ENCODE measurements around the gene KRTAP2-1. TPM values are rescaled to one million over a fixed set of nuclear protein-coding genes. Genes with fewer than 3 reads are reported as not detected.

The KRTAP2-1 gene
- total RNA-seq, 1 experiment from 2014 or later, result not detected

- no peaks in the 10 kb centered on the region for H3K9me3 ChIP-seq (ENCODE audit: control insufficient read depth in 1 of 2, insufficient read depth in 1 of 2, low read depth in 1 of 2, low read length in 2 of 2)
- peak overlapping the region; percentile 67; the same call in 1 of the 2 replicates for H3K27ac ChIP-seq (ENCODE audit: low read depth, low read length)
Measured at GRCh38 chr17:41082626-41083025, 35.5 kb upstream of the KRTAP2-1 start.

More at GRCh38 chr17:41082626-41083025, 35.5 kb upstream of the KRTAP2-1 start:
- no peak for TF ChIP-seq CBX3 (IDR thresholded peaks at IDR 0.05; ENCODE audit: low read depth)
- TF ChIP-seq SIN3A (IDR thresholded peaks at IDR 0.05; ENCODE audit: low read depth), result no peak
- no peak for TF ChIP-seq SRF (IDR thresholded peaks at IDR 0.05; ENCODE audit: low read depth)
- no peak for TF ChIP-seq REST (IDR thresholded peaks at IDR 0.05; ENCODE audit: low read depth)
- no peak for TF ChIP-seq ZNF274 (IDR thresholded peaks at IDR 0.05; ENCODE audit: low read depth, low read length)
- TF ChIP-seq CTCF (IDR thresholded peaks at IDR 0.05 in 2 of 3, conservative IDR thresholded peaks at IDR 0.05 in 1 of 3; ENCODE audit: borderline replicate concordance in 1 of 3, insufficient read depth in 1 of 3, low read depth in 2 of 3, low read length in 2 of 3), result no peak
- no peak for TF ChIP-seq ZFX (IDR thresholded peaks at IDR 0.05)
- TF ChIP-seq EZH2 (IDR thresholded peaks at IDR 0.05), result no peak
- TF ChIP-seq POLR2AphosphoS5 (IDR thresholded peaks at IDR 0.05; ENCODE audit: low read depth, low read length), result no peak
- TF ChIP-seq ELF1 (IDR thresholded peaks at IDR 0.05; ENCODE audit: borderline replicate concordance, low read depth), result no peak
- no peak for TF ChIP-seq SP1 (IDR thresholded peaks at IDR 0.05; ENCODE audit: low read depth)
- TF ChIP-seq EGR1 (IDR thresholded peaks at IDR 0.05; ENCODE audit: low read depth), result no peak
- TF ChIP-seq MAX (IDR thresholded peaks at IDR 0.05), result no peak
- peak overlapping the region in 1 of 2 experiments; percentile 14; a peak in 1 of 4 replicates for H3K4me3 ChIP-seq (replicated peaks in 1 of 2; ENCODE audit: low read depth in 1 of 2, low read length in 2 of 2)
- peaks cover 20 to 57% of the 10 kb centered on the region in 2 experiments for H3K4me1 ChIP-seq (ENCODE audit: control insufficient read depth in 1 of 2, insufficient read depth in 2 of 2, low read length in 2 of 2)
- DNase-seq (ENCODE audit: low read depth, low spot score) (no peak), ATAC-seq (no peak)
- H3K79me2 ChIP-seq (ENCODE audit: insufficient read depth, low read length), result peaks cover 58% of the 10 kb centered on the region
- intact Hi-C loops (cut with micrococcal nuclease), result no loop called here
- BruUV-seq (replicated peaks), result TSS peak; percentile 49
- no peaks in the 10 kb centered on the region for H4K20me1 ChIP-seq (ENCODE audit: insufficient read depth)
- CTCF ChIA-PET, result no interaction called here
- H3K9ac ChIP-seq (ENCODE audit: low read length), result peak overlapping the region; percentile 20; the same call in 1 of the 2 replicates
- peaks cover 0 to 38% of the 10 kb centered on the region in 2 experiments; a peak in 2 of 4 replicates for H3K36me3 ChIP-seq (ENCODE audit: control insufficient read depth in 1 of 2, insufficient read depth in 2 of 2, low read length in 2 of 2)
- H2AFZ ChIP-seq (ENCODE audit: low read depth, low read length, poor library complexity, severe bottlenecking), result no peak overlapping the region
- H3K4me2 ChIP-seq (ENCODE audit: low read length), result peak overlapping the region; percentile 24
- RAD21 ChIA-PET (ENCODE audit: low non-redundant PET in 1 of 2, low total read pairs in 2 of 2, uncharacterized antibody in 2 of 2, unreplicated experiment in 2 of 2), result no interaction called here
- no peaks in the 10 kb centered on the region for H3K27me3 ChIP-seq (ENCODE audit: insufficient read depth, low read length)
- H3K9me2 ChIP-seq (ENCODE audit: insufficient read depth), result no peaks in the 10 kb centered on the region
- POLR2A ChIA-PET, result no interaction called here

All from HCT116 (cell line).